ENCODE data around the gene CCDC121. TPM values are rescaled to one million over a fixed set of nuclear protein-coding genes. Genes with fewer than 3 reads are reported as not detected.
"Not testable (repeated sequence)": the region's sequence is repeated elsewhere in the genome, so short reads cannot be mapped to it uniquely, and the experiment has no call there.

The CCDC121 gene
- total RNA-seq, 1 experiment from 2014 or later = 4.2 TPM

- in situ Hi-C loops (cut with HindIII; ENCODE audit: low sequenced_read_pairs) = no loop called here
- DNase-seq (ENCODE audit: low spot score) = no peak
Observed at GRCh38 chr2:27638709-27639108, 9.9 kb upstream of the CCDC121 start.

GRCh38 chr2:27638037-27638637 is 9.3 kb upstream of the CCDC121 start:
- DNase-seq (ENCODE audit: low spot score) = no peak
- in situ Hi-C loops (cut with HindIII; ENCODE audit: low sequenced_read_pairs) = no loop called here

- no peak for DNase-seq (ENCODE audit: low spot score)
Observed at GRCh38 chr2:27636766-27637165, 8.0 kb upstream of the CCDC121 start.

GRCh38 chr2:27634291-27634690 is 5.5 kb upstream of the CCDC121 start:
- DNase-seq (ENCODE audit: low spot score) = no peak
- in situ Hi-C loops (cut with HindIII; ENCODE audit: low sequenced_read_pairs) = no loop called here

More at GRCh38 chr2:27636766-27637165, 8.0 kb upstream of the CCDC121 start:
- in situ Hi-C loops (cut with HindIII; ENCODE audit: low sequenced_read_pairs) = no loop called here

- DNase-seq (ENCODE audit: low spot score); in situ Hi-C loops (cut with HindIII; ENCODE audit: low sequenced_read_pairs): not testable (repeated sequence)
Observed at GRCh38 chr2:27630257-27630656, 1.4 kb upstream of the CCDC121 start.

GRCh38 chr2:27627963-27628766 is 647 bp downstream of the CCDC121 start:
- in situ Hi-C loops (cut with HindIII; ENCODE audit: low sequenced_read_pairs) = loop anchor here (10.0 kb wide), 1 partner anchor 173 kb away; no protein-coding TSS in a partner anchor
- no peak for DNase-seq (ENCODE audit: low spot score)

- in situ Hi-C loops (cut with HindIII; ENCODE audit: low sequenced_read_pairs) = loop anchor here (10.0 kb wide), 1 partner anchor 172 kb away; no protein-coding TSS in a partner anchor
- DNase-seq (ENCODE audit: low spot score) = not testable (repeated sequence)
Observed at GRCh38 chr2:27626921-27627320, 1.9 kb downstream of the CCDC121 start.

- DNase-seq (ENCODE audit: low spot score) = not testable (repeated sequence)
- in situ Hi-C loops (cut with HindIII; ENCODE audit: low sequenced_read_pairs) = loop anchor here (10.0 kb wide), 1 partner anchor 172 kb away; no protein-coding TSS in a partner anchor
Observed at GRCh38 chr2:27626323-27626722, 2.5 kb downstream of the CCDC121 start.

- no peak for DNase-seq (ENCODE audit: low spot score)
- in situ Hi-C loops (cut with HindIII; ENCODE audit: low sequenced_read_pairs) = loop anchor here (10.0 kb wide), 1 partner anchor 170 kb away; no protein-coding TSS in a partner anchor
Observed at GRCh38 chr2:27624943-27625342, 3.9 kb downstream of the CCDC121 start.

- no peak for DNase-seq (ENCODE audit: low spot score)
- in situ Hi-C loops (cut with HindIII; ENCODE audit: low sequenced_read_pairs) = loop anchor here (10.0 kb wide), 1 partner anchor 168 kb away; no protein-coding TSS in a partner anchor
Observed at GRCh38 chr2:27622921-27623384, 5.9 kb downstream of the CCDC121 start.

- in situ Hi-C loops (cut with HindIII; ENCODE audit: low sequenced_read_pairs) = loop anchor here (10.0 kb wide), 1 partner anchor 167 kb away; no protein-coding TSS in a partner anchor
- DNase-seq (ENCODE audit: low spot score) = no peak
Observed at GRCh38 chr2:27621524-27621923, 7.3 kb downstream of the CCDC121 start.

- DNase-seq (ENCODE audit: low spot score) = no peak
- in situ Hi-C loops (cut with HindIII; ENCODE audit: low sequenced_read_pairs) = no loop called here
Observed at GRCh38 chr2:27615316-27615715, 13.5 kb downstream of the CCDC121 start.

GRCh38 chr2:27613985-27614384 is 14.8 kb downstream of the CCDC121 start:
- no peak for DNase-seq (ENCODE audit: low spot score)
- in situ Hi-C loops (cut with HindIII; ENCODE audit: low sequenced_read_pairs) = no loop called here

- no peak for DNase-seq (ENCODE audit: low spot score)
- in situ Hi-C loops (cut with HindIII; ENCODE audit: low sequenced_read_pairs) = no loop called here
Observed at GRCh38 chr2:27606611-27607010, 22.2 kb downstream of the CCDC121 start.

GRCh38 chr2:27596627-27597026 is 32.2 kb downstream of the CCDC121 start:
- no peak for DNase-seq (ENCODE audit: low spot score)
- in situ Hi-C loops (cut with HindIII; ENCODE audit: low sequenced_read_pairs) = no loop called here

GRCh38 chr2:27595412-27595811 is 33.4 kb downstream of the CCDC121 start:
- in situ Hi-C loops (cut with HindIII; ENCODE audit: low sequenced_read_pairs); DNase-seq (ENCODE audit: low spot score): not testable (repeated sequence)

- in situ Hi-C loops (cut with HindIII; ENCODE audit: low sequenced_read_pairs); DNase-seq (ENCODE audit: low spot score): not testable (repeated sequence)
Observed at GRCh38 chr2:27594020-27594703, 34.6 kb downstream of the CCDC121 start.

- no peak for DNase-seq (ENCODE audit: low spot score)
- in situ Hi-C loops (cut with HindIII; ENCODE audit: low sequenced_read_pairs) = no loop called here
Observed at GRCh38 chr2:27593240-27593639, 35.6 kb downstream of the CCDC121 start.

GRCh38 chr2:27591745-27592144 is 37.1 kb downstream of the CCDC121 start:
- in situ Hi-C loops (cut with HindIII; ENCODE audit: low sequenced_read_pairs) = no loop called here
- DNase-seq (ENCODE audit: low spot score) = no peak
